ENCODE data around the gene RAB1A. TPM values are rescaled to one million over a fixed set of nuclear protein-coding genes. Genes with fewer than 3 reads are reported as not detected.

Gene RAB1A
- total RNA-seq, 1 donor from 2014 or later = 58.5 TPM

DNA sequence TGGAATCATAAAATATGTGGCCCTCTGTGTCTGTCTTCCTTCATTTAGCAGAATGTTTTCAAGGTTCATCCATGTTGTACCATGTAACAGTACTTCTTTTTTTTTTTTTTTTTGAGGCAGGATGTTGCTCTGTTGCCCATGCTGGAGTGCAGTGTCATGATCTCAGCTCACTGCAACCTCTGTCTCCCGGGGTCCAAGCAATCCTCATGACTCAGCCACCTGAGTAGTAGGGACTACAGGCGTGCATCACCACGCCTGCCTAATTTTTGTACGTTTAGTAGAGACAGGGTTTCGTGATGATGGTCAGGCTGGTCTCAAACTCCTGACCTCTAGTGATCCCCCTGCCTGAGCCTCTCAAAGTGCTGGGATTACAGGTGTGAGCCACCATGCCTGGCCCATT, 31.2 kb downstream of the RAB1A start:
- Histone ChIP-seq H3K4me1 (ENCODE audit: control insufficient read depth in 3 of 3, insufficient read depth in 3 of 3, low read length in 3 of 3) (peaks cover 0 to 3% (median 0%) of the 10 kb centered on the region in 3 donors), H3K4me3 (ENCODE audit: low read length in 3 of 3) (no peak overlapping the region), H3K27me3 (ENCODE audit: control insufficient read depth in 3 of 3, insufficient read depth in 3 of 3, low read length in 3 of 3) (no peaks in the 10 kb centered on the region), H3K9ac (ENCODE audit: low read depth in 1 of 3, low read length in 3 of 3) (no peak overlapping the region), H3K27ac (ENCODE audit: low read depth, low read length) (no peak overlapping the region), H3K9me3 (ENCODE audit: control insufficient read depth in 3 of 3, low read length in 3 of 3) (no peaks in the 10 kb centered on the region), H3K36me3 (ENCODE audit: control insufficient read depth in 3 of 3, insufficient read depth in 3 of 3, low read length in 3 of 3) (peaks cover 4 to 29% (median 20%) of the 10 kb centered on the region in 3 donors)

DNA sequence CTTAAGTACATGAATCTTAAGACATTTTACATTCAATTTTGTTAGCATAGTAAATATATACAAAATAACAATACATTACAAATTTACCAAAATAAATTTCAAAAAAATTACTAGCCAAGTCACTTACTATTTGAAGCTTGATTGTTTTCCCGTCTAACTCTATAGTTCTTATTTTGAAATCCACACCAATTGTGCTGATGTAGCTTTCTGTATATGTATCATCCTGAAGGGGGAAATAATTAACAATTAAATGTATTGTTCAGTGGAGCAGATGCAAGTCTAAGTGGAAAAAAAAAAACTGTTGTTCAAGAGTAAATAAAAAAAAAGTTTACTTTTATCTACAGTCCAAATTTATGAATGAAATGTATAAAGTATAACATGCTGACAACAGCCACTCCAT, 32.1 kb downstream of the RAB1A start:
- H3K27me3 ChIP-seq (ENCODE audit: control insufficient read depth in 3 of 3, insufficient read depth in 3 of 3, low read length in 3 of 3) = no peaks in the 10 kb centered on the region
- H3K9ac ChIP-seq (ENCODE audit: low read depth in 1 of 3, low read length in 3 of 3) = no peak overlapping the region
- H3K4me1 ChIP-seq (ENCODE audit: control insufficient read depth in 3 of 3, insufficient read depth in 3 of 3, low read length in 3 of 3) = no peaks in the 10 kb centered on the region
- no peak overlapping the region for H3K4me3 ChIP-seq (ENCODE audit: low read length in 3 of 3)
- H3K27ac ChIP-seq (ENCODE audit: low read depth, low read length) = no peak overlapping the region
- peaks cover 5 to 33% (median 23%) of the 10 kb centered on the region in 3 donors for H3K36me3 ChIP-seq (ENCODE audit: control insufficient read depth in 3 of 3, insufficient read depth in 3 of 3, low read length in 3 of 3)
- H3K9me3 ChIP-seq (ENCODE audit: control insufficient read depth in 3 of 3, low read length in 3 of 3) = no peaks in the 10 kb centered on the region

- H3K4me1 ChIP-seq (ENCODE audit: control insufficient read depth in 3 of 3, insufficient read depth in 3 of 3, low read length in 3 of 3) = no peaks in the 10 kb centered on the region
- no peak overlapping the region for H3K27ac ChIP-seq (ENCODE audit: low read depth, low read length)
- H3K27me3 ChIP-seq (ENCODE audit: control insufficient read depth in 3 of 3, insufficient read depth in 3 of 3, low read length in 3 of 3) = no peaks in the 10 kb centered on the region
- no peak overlapping the region for H3K4me3 ChIP-seq (ENCODE audit: low read length in 3 of 3)
- no peaks in the 10 kb centered on the region for H3K9me3 ChIP-seq (ENCODE audit: control insufficient read depth in 3 of 3, low read length in 3 of 3)
- H3K36me3 ChIP-seq (ENCODE audit: control insufficient read depth in 3 of 3, insufficient read depth in 3 of 3, low read length in 3 of 3) = peaks cover 8 to 39% (median 30%) of the 10 kb centered on the region in 3 donors
- no peak overlapping the region for H3K9ac ChIP-seq (ENCODE audit: low read depth in 1 of 3, low read length in 3 of 3)
These were observed 33.0 kb downstream of the RAB1A start for GRCh38 chr2:65096948-65097347.

- Histone ChIP-seq H3K9ac (ENCODE audit: low read depth in 1 of 3, low read length in 3 of 3) (no peak overlapping the region), H3K27ac (ENCODE audit: low read depth, low read length) (no peak overlapping the region), H3K4me3 (ENCODE audit: low read length in 3 of 3) (no peak overlapping the region), H3K4me1 (ENCODE audit: control insufficient read depth in 3 of 3, insufficient read depth in 3 of 3, low read length in 3 of 3) (peaks cover 0 to 6% (median 2%) of the 10 kb centered on the region in 3 donors), H3K27me3 (ENCODE audit: control insufficient read depth in 3 of 3, insufficient read depth in 3 of 3, low read length in 3 of 3) (no peaks in the 10 kb centered on the region), H3K36me3 (ENCODE audit: control insufficient read depth in 3 of 3, insufficient read depth in 3 of 3, low read length in 3 of 3) (peaks cover 14 to 40% (median 37%) of the 10 kb centered on the region in 3 donors), H3K9me3 (ENCODE audit: control insufficient read depth in 3 of 3, low read length in 3 of 3) (no peaks in the 10 kb centered on the region)
These were observed 36.7 kb downstream of the RAB1A start for GRCh38 chr2:65093211-65093610.

DNA sequence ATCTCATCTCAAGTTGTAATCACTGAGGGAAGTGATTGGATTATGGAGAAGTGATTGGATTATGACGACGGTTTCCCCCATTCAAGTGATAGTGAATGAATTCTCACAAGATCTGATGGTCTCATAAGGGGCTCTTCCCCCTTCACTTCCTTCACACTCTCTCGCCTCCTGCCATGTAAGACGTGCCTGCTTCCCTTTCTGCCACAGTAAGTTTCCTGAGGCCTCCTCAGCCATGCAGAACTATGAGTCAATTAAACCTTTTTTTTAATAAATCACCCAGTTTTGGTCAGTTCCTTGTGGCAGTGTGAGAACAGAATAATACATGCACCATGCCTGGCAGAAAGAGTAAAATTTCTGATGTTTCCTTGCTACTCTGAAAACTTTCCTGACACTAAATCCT, 37.1 kb downstream of the RAB1A start:
- H3K9ac ChIP-seq (ENCODE audit: low read depth in 1 of 3, low read length in 3 of 3) = no peak overlapping the region
- peaks cover 14 to 40% (median 37%) of the 10 kb centered on the region in 3 donors for H3K36me3 ChIP-seq (ENCODE audit: control insufficient read depth in 3 of 3, insufficient read depth in 3 of 3, low read length in 3 of 3)
- H3K27ac ChIP-seq (ENCODE audit: low read depth, low read length) = no peak overlapping the region
- H3K4me3 ChIP-seq (ENCODE audit: low read length in 3 of 3) = no peak overlapping the region
- H3K9me3 ChIP-seq (ENCODE audit: control insufficient read depth in 3 of 3, low read length in 3 of 3) = no peaks in the 10 kb centered on the region
- H3K27me3 ChIP-seq (ENCODE audit: control insufficient read depth in 3 of 3, insufficient read depth in 3 of 3, low read length in 3 of 3) = no peaks in the 10 kb centered on the region
- H3K4me1 ChIP-seq (ENCODE audit: control insufficient read depth in 3 of 3, insufficient read depth in 3 of 3, low read length in 3 of 3) = peaks cover 0 to 7% (median 4%) of the 10 kb centered on the region in 3 donors

DNA sequence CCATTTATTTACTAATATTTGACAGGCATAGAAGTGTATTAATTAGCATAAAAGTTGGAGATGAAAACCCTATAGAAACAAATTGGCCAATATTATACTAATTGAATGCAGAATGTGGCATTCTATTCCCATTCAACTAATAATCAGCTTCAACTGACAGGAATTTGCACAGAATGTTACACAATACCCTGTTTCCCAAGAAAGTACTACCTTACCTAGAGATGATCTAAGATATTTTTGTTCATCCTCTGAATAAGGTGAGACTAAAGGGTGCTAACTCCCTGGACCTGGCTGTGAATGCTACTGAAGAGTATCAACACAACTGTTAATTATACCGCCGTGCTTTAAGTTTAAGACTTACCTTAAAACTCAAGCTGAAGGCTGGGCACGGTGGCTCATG, 44.8 kb downstream of the RAB1A start:
- Histone ChIP-seq H3K27ac (ENCODE audit: low read depth, low read length) (no peak overlapping the region), H3K27me3 (ENCODE audit: control insufficient read depth in 3 of 3, insufficient read depth in 3 of 3, low read length in 3 of 3) (no peaks in the 10 kb centered on the region), H3K4me3 (ENCODE audit: low read length in 3 of 3) (no peak overlapping the region), H3K36me3 (ENCODE audit: control insufficient read depth in 3 of 3, insufficient read depth in 3 of 3, low read length in 3 of 3) (peaks cover 28 to 45% (median 43%) of the 10 kb centered on the region in 3 donors), H3K4me1 (ENCODE audit: control insufficient read depth in 3 of 3, insufficient read depth in 3 of 3, low read length in 3 of 3) (peaks cover 0 to 7% (median 4%) of the 10 kb centered on the region in 3 donors), H3K9ac (ENCODE audit: low read depth in 1 of 3, low read length in 3 of 3) (no peak overlapping the region), H3K9me3 (ENCODE audit: control insufficient read depth in 3 of 3, low read length in 3 of 3) (no peaks in the 10 kb centered on the region)

- Histone ChIP-seq H3K9ac (ENCODE audit: low read depth in 1 of 3, low read length in 3 of 3) (no peak overlapping the region), H3K36me3 (ENCODE audit: control insufficient read depth in 3 of 3, insufficient read depth in 3 of 3, low read length in 3 of 3) (peaks cover 44 to 69% (median 66%) of the 10 kb centered on the region in 3 donors), H3K27ac (ENCODE audit: low read depth, low read length) (no peak overlapping the region), H3K9me3 (ENCODE audit: control insufficient read depth in 3 of 3, low read length in 3 of 3) (no peaks in the 10 kb centered on the region), H3K27me3 (ENCODE audit: control insufficient read depth in 3 of 3, insufficient read depth in 3 of 3, low read length in 3 of 3) (no peaks in the 10 kb centered on the region), H3K4me1 (ENCODE audit: control insufficient read depth in 3 of 3, insufficient read depth in 3 of 3, low read length in 3 of 3) (peaks cover 2 to 5% (median 4%) of the 10 kb centered on the region in 3 donors), H3K4me3 (ENCODE audit: low read length in 3 of 3) (no peak overlapping the region)
These were observed 48.6 kb downstream of the RAB1A start for GRCh38 chr2:65081232-65081685.

DNA sequence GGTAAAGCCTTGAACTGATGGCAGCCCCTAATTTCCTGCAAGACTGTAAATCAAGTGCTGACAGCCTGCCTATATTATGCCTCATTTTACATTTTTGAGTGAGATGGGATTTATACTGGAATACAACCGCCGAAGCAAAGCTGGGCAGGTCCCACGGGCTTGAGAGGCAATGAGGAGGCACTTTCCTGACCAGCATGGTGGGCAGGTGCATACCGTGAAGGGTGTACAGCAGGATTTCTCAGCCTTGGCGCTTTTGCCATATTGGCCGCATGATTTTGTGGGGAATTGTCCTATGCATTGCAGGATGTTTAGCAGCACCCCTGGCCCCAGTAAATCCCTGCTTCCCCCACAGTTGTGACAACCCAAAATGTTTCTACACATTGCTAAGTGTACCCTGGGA, 50.9 kb downstream of the RAB1A start:
- peaks cover 22 to 23% (median 23%) of the 10 kb centered on the region in 3 donors for H3K4me1 ChIP-seq (ENCODE audit: control insufficient read depth in 3 of 3, insufficient read depth in 3 of 3, low read length in 3 of 3)
- peaks cover 40 to 62% (median 54%) of the 10 kb centered on the region in 3 donors for H3K36me3 ChIP-seq (ENCODE audit: control insufficient read depth in 3 of 3, insufficient read depth in 3 of 3, low read length in 3 of 3)
- H3K9ac ChIP-seq (ENCODE audit: low read depth in 1 of 3, low read length in 3 of 3) = no peak overlapping the region
- H3K27ac ChIP-seq (ENCODE audit: low read depth, low read length) = no peak overlapping the region
- H3K4me3 ChIP-seq (ENCODE audit: low read length in 3 of 3) = no peak overlapping the region
- H3K27me3 ChIP-seq (ENCODE audit: control insufficient read depth in 3 of 3, insufficient read depth in 3 of 3, low read length in 3 of 3) = no peaks in the 10 kb centered on the region
- no peaks in the 10 kb centered on the region for H3K9me3 ChIP-seq (ENCODE audit: control insufficient read depth in 3 of 3, low read length in 3 of 3)

DNA sequence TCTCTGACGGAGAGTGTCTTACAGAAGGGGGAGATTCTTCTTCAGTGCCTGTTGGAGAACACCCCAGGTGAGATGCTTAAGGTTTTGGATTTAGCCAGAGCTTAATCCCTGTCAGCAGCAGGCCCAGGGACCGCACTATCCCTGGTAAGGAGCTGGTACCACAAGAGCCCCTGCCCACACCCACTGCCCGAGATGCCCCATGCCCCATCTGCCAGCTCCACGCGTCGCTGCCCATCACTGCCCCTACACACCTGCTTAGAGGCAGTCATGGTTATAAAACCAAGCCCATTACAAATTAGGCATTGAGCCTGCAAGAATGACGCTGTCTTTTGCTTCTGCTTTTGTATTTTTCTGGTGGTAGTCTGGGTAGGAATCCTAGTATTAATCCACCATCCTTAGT, 52.0 kb downstream of the RAB1A start:
- Histone ChIP-seq H3K27ac (ENCODE audit: low read depth, low read length) (no peak overlapping the region), H3K4me1 (ENCODE audit: control insufficient read depth in 3 of 3, insufficient read depth in 3 of 3, low read length in 3 of 3) (peaks cover 33 to 35% (median 34%) of the 10 kb centered on the region in 3 donors), H3K9ac (ENCODE audit: low read depth in 1 of 3, low read length in 3 of 3) (no peak overlapping the region), H3K9me3 (ENCODE audit: control insufficient read depth in 3 of 3, low read length in 3 of 3) (no peaks in the 10 kb centered on the region), H3K4me3 (ENCODE audit: low read length in 3 of 3) (no peak overlapping the region), H3K27me3 (ENCODE audit: control insufficient read depth in 3 of 3, insufficient read depth in 3 of 3, low read length in 3 of 3) (no peaks in the 10 kb centered on the region), H3K36me3 (ENCODE audit: control insufficient read depth in 3 of 3, insufficient read depth in 3 of 3, low read length in 3 of 3) (peaks cover 30 to 58% (median 46%) of the 10 kb centered on the region in 3 donors)

DNA sequence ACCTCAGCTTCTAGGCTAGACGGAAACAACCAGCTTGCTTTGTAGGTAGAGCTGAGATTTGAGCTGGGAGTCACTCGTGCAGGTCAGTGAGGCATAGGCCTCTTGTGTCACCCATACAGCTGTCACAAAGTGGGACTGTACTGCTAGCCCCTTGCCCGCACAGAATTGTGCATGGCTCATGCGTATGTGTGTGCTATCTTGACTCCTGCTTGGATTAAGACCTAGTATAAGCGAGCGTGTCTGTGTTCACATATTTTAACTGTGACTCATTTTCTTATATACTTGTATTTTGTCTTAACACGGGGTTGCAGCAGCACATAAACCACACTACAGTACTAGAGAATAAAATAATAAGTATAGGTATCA, 53.6 kb downstream of the RAB1A start:
- H3K27me3 ChIP-seq (ENCODE audit: control insufficient read depth in 3 of 3, insufficient read depth in 3 of 3, low read length in 3 of 3) = no peaks in the 10 kb centered on the region
- H3K9me3 ChIP-seq (ENCODE audit: control insufficient read depth in 3 of 3, low read length in 3 of 3) = no peaks in the 10 kb centered on the region
- peaks cover 37 to 60% (median 55%) of the 10 kb centered on the region in 3 donors for H3K36me3 ChIP-seq (ENCODE audit: control insufficient read depth in 3 of 3, insufficient read depth in 3 of 3, low read length in 3 of 3)
- H3K4me1 ChIP-seq (ENCODE audit: control insufficient read depth in 3 of 3, insufficient read depth in 3 of 3, low read length in 3 of 3) = peaks cover 36 to 45% (median 42%) of the 10 kb centered on the region in 3 donors
- peak overlapping the region in 1 of 3 donors; percentile 22 for H3K4me3 ChIP-seq (ENCODE audit: low read length in 3 of 3)
- no peak overlapping the region for H3K27ac ChIP-seq (ENCODE audit: low read depth, low read length)
- peak overlapping the region in 1 of 3 donors; percentile 62 for H3K9ac ChIP-seq (ENCODE audit: low read depth in 1 of 3, low read length in 3 of 3)
